ENCODE data around the gene TEKT3. TPM values are rescaled to one million over a fixed set of nuclear protein-coding genes. Genes with fewer than 3 reads are reported as not detected.

The TEKT3 gene
- polyA plus RNA-seq, 3 donors = not detected

DNA sequence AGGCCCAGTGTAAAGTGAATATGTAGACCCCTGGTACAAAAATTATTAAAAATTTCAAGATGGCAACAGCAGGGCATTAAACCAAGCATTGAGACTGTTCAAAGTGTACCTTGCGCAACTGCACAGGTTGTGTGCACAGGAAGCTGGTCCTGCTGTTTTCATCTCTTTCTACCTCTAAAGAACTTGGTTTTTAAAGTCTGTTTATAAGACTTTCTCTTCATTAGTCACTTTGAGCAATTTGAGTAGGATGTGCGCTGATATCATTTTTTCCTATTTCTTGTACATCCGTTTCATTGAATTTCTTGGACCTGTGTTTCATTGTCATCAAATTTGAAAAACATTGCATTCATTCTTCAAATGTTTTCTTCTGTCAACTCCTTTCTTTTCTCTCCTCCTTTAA is 59.5 kb downstream of the TEKT3 start:
- H3K9me3 ChIP-seq (replicated peaks in 1 of 2; ENCODE audit: control insufficient read depth in 1 of 2, insufficient read depth in 1 of 2, low read length in 2 of 2) = no peaks in the 10 kb centered on the region
- no peak overlapping the region for H3K4me3 ChIP-seq (replicated peaks in 1 of 3; ENCODE audit: low read depth in 2 of 3, low read length in 3 of 3)
- H3K27me3 ChIP-seq (ENCODE audit: control insufficient read depth in 2 of 2, insufficient read depth in 2 of 2, low read length in 2 of 2) = peaks cover 9 to 11% of the 10 kb centered on the region in 2 donors
- no peaks in the 10 kb centered on the region for H3K4me1 ChIP-seq (ENCODE audit: control insufficient read depth in 1 of 2, insufficient read depth in 2 of 2, low read length in 2 of 2)
- Mint-ChIP-seq H3K4me1 (peaks cover 3% of the 10 kb centered on the region), H3K36me3 (no peaks in the 10 kb centered on the region), H3K4me3 (no peak overlapping the region), H3K9me3 (peaks cover 0 to 18% (median 6%) of the 10 kb centered on the region in 7 donors), H3K27ac (no peak overlapping the region), H3K27me3 (ENCODE audit: low read depth in 3 of 3) (peaks cover 9 to 26% (median 10%) of the 10 kb centered on the region in 3 donors)
- no peak overlapping the region for H3K9ac ChIP-seq (ENCODE audit: insufficient read depth, low read length, poor library complexity, severe bottlenecking)
- no CpG with 5 or more reads among the region's 3 CpGs for WGBS (ENCODE audit: insufficient coverage)
- TF ChIP-seq, protein P1, sequence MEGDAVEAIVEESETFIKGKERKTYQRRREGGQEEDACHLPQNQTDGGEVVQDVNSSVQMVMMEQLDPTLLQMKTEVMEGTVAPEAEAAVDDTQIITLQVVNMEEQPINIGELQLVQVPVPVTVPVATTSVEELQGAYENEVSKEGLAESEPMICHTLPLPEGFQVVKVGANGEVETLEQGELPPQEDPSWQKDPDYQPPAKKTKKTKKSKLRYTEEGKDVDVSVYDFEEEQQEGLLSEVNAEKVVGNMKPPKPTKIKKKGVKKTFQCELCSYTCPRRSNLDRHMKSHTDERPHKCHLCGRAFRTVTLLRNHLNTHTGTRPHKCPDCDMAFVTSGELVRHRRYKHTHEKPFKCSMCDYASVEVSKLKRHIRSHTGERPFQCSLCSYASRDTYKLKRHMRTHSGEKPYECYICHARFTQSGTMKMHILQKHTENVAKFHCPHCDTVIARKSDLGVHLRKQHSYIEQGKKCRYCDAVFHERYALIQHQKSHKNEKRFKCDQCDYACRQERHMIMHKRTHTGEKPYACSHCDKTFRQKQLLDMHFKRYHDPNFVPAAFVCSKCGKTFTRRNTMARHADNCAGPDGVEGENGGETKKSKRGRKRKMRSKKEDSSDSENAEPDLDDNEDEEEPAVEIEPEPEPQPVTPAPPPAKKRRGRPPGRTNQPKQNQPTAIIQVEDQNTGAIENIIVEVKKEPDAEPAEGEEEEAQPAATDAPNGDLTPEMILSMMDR (IDR thresholded peaks at IDR 0.05) = no peak
- intact Hi-C loops (cut with micrococcal nuclease) = no loop called here
- H3K4me2 ChIP-seq (replicated peaks; ENCODE audit: extremely low read depth, low read length, poor library complexity, severe bottlenecking) = no peak overlapping the region
- H3K36me3 ChIP-seq (replicated peaks in 1 of 2; ENCODE audit: control insufficient read depth in 1 of 2, insufficient read depth in 2 of 2, low read length in 2 of 2) = no peaks in the 10 kb centered on the region
- H2AFZ ChIP-seq (ENCODE audit: insufficient read depth, low read depth, low read length, poor library complexity, severe bottlenecking) = no peak overlapping the region
- H3K79me2 ChIP-seq (ENCODE audit: insufficient read depth, low read length) = no peaks in the 10 kb centered on the region
- H4K20me1 ChIP-seq (ENCODE audit: insufficient read depth, low read length) = no peaks in the 10 kb centered on the region
- H3K27ac ChIP-seq (ENCODE audit: low read depth in 1 of 2, low read length in 2 of 2) = no peak overlapping the region
- DNase-seq = no peak

DNA sequence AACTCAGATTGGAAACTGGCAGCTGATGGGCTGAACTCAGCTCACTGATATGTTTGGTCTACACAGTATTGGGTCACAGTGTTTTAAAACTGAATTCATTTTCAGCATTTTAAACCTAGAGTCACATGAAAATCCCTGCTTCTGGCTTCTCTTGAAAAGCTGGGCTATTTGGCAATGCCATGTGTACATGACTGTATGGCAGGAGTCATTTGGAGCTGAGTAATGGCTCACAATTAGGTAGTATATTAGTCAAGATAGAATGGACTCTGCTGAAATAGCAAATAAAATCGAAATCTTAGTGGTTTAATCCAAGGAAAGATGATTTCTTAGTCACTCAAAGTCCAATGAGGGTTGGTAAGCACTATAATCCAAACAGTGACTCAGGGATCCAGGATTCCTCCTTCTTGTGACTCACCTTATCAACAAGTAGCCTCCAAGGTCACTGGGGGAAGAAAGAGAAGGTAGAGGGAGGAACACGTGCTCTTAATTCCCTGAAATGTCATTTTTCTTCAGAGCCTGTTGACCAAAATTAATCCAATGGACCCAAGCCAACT is 62.4 kb downstream of the TEKT3 start:
- Mint-ChIP-seq H3K27me3 (ENCODE audit: low read depth in 3 of 3) (peaks cover 7 to 20% (median 11%) of the 10 kb centered on the region in 3 donors), H3K4me1 (peaks cover 3% of the 10 kb centered on the region), H3K9me3 (peaks cover 2 to 27% (median 15%) of the 10 kb centered on the region in 7 donors), H3K36me3 (no peaks in the 10 kb centered on the region), H3K27ac (no peak overlapping the region), H3K4me3 (no peak overlapping the region)
- no CpG with 5 or more reads among the region's 2 CpGs for WGBS (ENCODE audit: insufficient coverage)
- DNase-seq = no peak
- H3K36me3 ChIP-seq (replicated peaks in 1 of 2; ENCODE audit: control insufficient read depth in 1 of 2, insufficient read depth in 2 of 2, low read length in 2 of 2) = no peaks in the 10 kb centered on the region
- H3K4me3 ChIP-seq (replicated peaks in 1 of 3; ENCODE audit: low read depth in 2 of 3, low read length in 3 of 3) = no peak overlapping the region
- no peak overlapping the region for H3K27ac ChIP-seq (ENCODE audit: low read depth in 1 of 2, low read length in 2 of 2)
- H3K79me2 ChIP-seq (ENCODE audit: insufficient read depth, low read length) = no peaks in the 10 kb centered on the region
- no peak overlapping the region for H2AFZ ChIP-seq (ENCODE audit: insufficient read depth, low read depth, low read length, poor library complexity, severe bottlenecking)
- H4K20me1 ChIP-seq (ENCODE audit: insufficient read depth, low read length) = no peaks in the 10 kb centered on the region
- H3K9ac ChIP-seq (ENCODE audit: insufficient read depth, low read length, poor library complexity, severe bottlenecking) = no peak overlapping the region
- no peaks in the 10 kb centered on the region for H3K9me3 ChIP-seq (replicated peaks in 1 of 2; ENCODE audit: control insufficient read depth in 1 of 2, insufficient read depth in 1 of 2, low read length in 2 of 2)
- H3K4me1 ChIP-seq (ENCODE audit: control insufficient read depth in 1 of 2, insufficient read depth in 2 of 2, low read length in 2 of 2) = no peaks in the 10 kb centered on the region
- H3K4me2 ChIP-seq (replicated peaks; ENCODE audit: extremely low read depth, low read length, poor library complexity, severe bottlenecking) = no peak overlapping the region
- H3K27me3 ChIP-seq (ENCODE audit: control insufficient read depth in 2 of 2, insufficient read depth in 2 of 2, low read length in 2 of 2) = peaks cover 9 to 10% of the 10 kb centered on the region in 2 donors
- intact Hi-C loops (cut with micrococcal nuclease) = no loop called here
- TF ChIP-seq, protein P1 (IDR thresholded peaks at IDR 0.05) = no peak

Data from CD14-positive monocyte (primary cell).